Chondrocyte (in vitro differentiated cells): ENCODE measurements around the gene BLOC1S5. TPM values are rescaled to one million over a fixed set of nuclear protein-coding genes. Genes with fewer than 3 reads are reported as not detected.
A peak's percentile ranks its signal among the peaks of the same experiment; 100 is the strongest.

Experiments used
- DNase-seq: peaks from one replicate; pipeline ENCODE4 v3.0.0; 2021; ENCODE audit warnings: mixed read lengths, low spot score
- H3K27ac Mint-ChIP-seq: one replicate; pipeline ENCODE4 v1.8.0; 2021; ENCODE audit warnings: mild to moderate bottlenecking, moderate library complexity, mixed read lengths; ENCODE audit not compliant: unreplicated experiment
- H3K27me3 Mint-ChIP-seq: 2 replicates; pipeline ENCODE4 v1.8.0; 2021; ENCODE audit warnings: low read depth, mixed read lengths
- H3K36me3 Mint-ChIP-seq: 2 replicates; pipeline ENCODE4 v1.8.0; 2021; ENCODE audit warnings: low read depth, mixed read lengths
- H3K4me1 Mint-ChIP-seq: 2 replicates; pipeline ENCODE4 v1.8.0; 2021; ENCODE audit warnings: low read depth, mild to moderate bottlenecking, mixed read lengths
- H3K4me3 Mint-ChIP-seq: one replicate; pipeline ENCODE4 v1.8.0; 2021; ENCODE audit warnings: mild to moderate bottlenecking, moderate library complexity, mixed read lengths; ENCODE audit not compliant: unreplicated experiment
- H3K9me3 Mint-ChIP-seq: 2 replicates; pipeline ENCODE4 v1.8.0; 2021; ENCODE audit warnings: low read depth, mixed read lengths
- CTCF ChIP-seq: fragments of 200-600 bp; sonication (generic); IDR thresholded peaks from 2 replicates; pipeline ENCODE4 v1.5.0; 2021; ENCODE audit warnings: antibody characterized with exemption, mild to moderate bottlenecking, moderate library complexity
- total RNA-seq: library from RNA; stranded (reverse); gene quantifications from 3 replicates; pipeline ENCODE4 v1.2.1, GENCODE V29; 2021

BLOC1S5 gene
- total RNA-seq, 1 donor from 2014 or later: 9.4 TPM

- H3K36me3 Mint-ChIP-seq: no peaks in the 10 kb centered on the region
- H3K4me1 Mint-ChIP-seq: peaks cover 8% of the 10 kb centered on the region
- H3K9me3 Mint-ChIP-seq: no peaks in the 10 kb centered on the region
- no peak for DNase-seq
- no peak overlapping the region for H3K4me3 Mint-ChIP-seq
- H3K27me3 Mint-ChIP-seq: no peaks in the 10 kb centered on the region
- no peak for TF ChIP-seq CTCF
- H3K27ac Mint-ChIP-seq: no peak overlapping the region
Observed at GRCh38 chr6:8065519-8065911, 1.3 kb upstream of the BLOC1S5 start.

- DNase-seq: no peak
- Mint-ChIP-seq H3K4me1 (peaks cover 8% of the 10 kb centered on the region), H3K27me3 (no peaks in the 10 kb centered on the region), H3K9me3 (no peaks in the 10 kb centered on the region), H3K4me3 (peak overlapping the region; percentile 91), H3K36me3 (no peaks in the 10 kb centered on the region), H3K27ac (peak overlapping the region; percentile 89)
- no peak for TF ChIP-seq CTCF
Observed at GRCh38 chr6:8064638-8065518, 689 bp upstream of the BLOC1S5 start.

- Mint-ChIP-seq H3K36me3 (peaks cover 1% of the 10 kb centered on the region), H3K27me3 (no peaks in the 10 kb centered on the region), H3K9me3 (no peaks in the 10 kb centered on the region), H3K4me3 (no peak overlapping the region), H3K27ac (no peak overlapping the region), H3K4me1 (peaks cover 21% of the 10 kb centered on the region)
- no peak for TF ChIP-seq CTCF
- no peak for DNase-seq
Observed at GRCh38 chr6:8061736-8062135, 2.5 kb downstream of the BLOC1S5 start.

GRCh38 chr6:8060346-8060745, 3.8 kb downstream of the BLOC1S5 start:
- Mint-ChIP-seq H3K4me3 (no peak overlapping the region), H3K27ac (peak overlapping the region; percentile 43)

GRCh38 chr6:8059129-8059528, 5.1 kb downstream of the BLOC1S5 start:
- H3K36me3 Mint-ChIP-seq: peaks cover 3% of the 10 kb centered on the region
- no peaks in the 10 kb centered on the region for H3K9me3 Mint-ChIP-seq
- TF ChIP-seq CTCF: peak; percentile 89
- H3K27ac Mint-ChIP-seq: peak overlapping the region; percentile 55
- H3K4me1 Mint-ChIP-seq: peaks cover 18% of the 10 kb centered on the region
- H3K4me3 Mint-ChIP-seq: no peak overlapping the region
- H3K27me3 Mint-ChIP-seq: no peaks in the 10 kb centered on the region
- no peak for DNase-seq

More at GRCh38 chr6:8060346-8060745, 3.8 kb downstream of the BLOC1S5 start:
- no peaks in the 10 kb centered on the region for H3K27me3 Mint-ChIP-seq
- TF ChIP-seq CTCF: no peak
- no peak for DNase-seq
- H3K36me3 Mint-ChIP-seq: peaks cover 1% of the 10 kb centered on the region
- peaks cover 21% of the 10 kb centered on the region for H3K4me1 Mint-ChIP-seq
- H3K9me3 Mint-ChIP-seq: no peaks in the 10 kb centered on the region
